ENCODE data around the gene BTG1.
"Not testable (repeated sequence)": the region's sequence is repeated elsewhere in the genome, so short reads cannot be mapped to it uniquely, and the experiment has no call there.

The BTG1 gene

GRCh38 chr12:92098594-92099380, 46.9 kb downstream of the BTG1 start:
- H3K27ac ChIP-seq (ENCODE audit: low read length) = no peak overlapping the region
- DNase-seq = no peak
- no peak for TF ChIP-seq EZH2 (IDR thresholded peaks at IDR 0.05; ENCODE audit: borderline replicate concordance, low read depth, low read length, severe bottlenecking)
- TF ChIP-seq, protein P1, sequence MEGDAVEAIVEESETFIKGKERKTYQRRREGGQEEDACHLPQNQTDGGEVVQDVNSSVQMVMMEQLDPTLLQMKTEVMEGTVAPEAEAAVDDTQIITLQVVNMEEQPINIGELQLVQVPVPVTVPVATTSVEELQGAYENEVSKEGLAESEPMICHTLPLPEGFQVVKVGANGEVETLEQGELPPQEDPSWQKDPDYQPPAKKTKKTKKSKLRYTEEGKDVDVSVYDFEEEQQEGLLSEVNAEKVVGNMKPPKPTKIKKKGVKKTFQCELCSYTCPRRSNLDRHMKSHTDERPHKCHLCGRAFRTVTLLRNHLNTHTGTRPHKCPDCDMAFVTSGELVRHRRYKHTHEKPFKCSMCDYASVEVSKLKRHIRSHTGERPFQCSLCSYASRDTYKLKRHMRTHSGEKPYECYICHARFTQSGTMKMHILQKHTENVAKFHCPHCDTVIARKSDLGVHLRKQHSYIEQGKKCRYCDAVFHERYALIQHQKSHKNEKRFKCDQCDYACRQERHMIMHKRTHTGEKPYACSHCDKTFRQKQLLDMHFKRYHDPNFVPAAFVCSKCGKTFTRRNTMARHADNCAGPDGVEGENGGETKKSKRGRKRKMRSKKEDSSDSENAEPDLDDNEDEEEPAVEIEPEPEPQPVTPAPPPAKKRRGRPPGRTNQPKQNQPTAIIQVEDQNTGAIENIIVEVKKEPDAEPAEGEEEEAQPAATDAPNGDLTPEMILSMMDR (IDR thresholded peaks at IDR 0.05; ENCODE audit: borderline replicate concordance, extremely low read depth, low read length, poor library complexity, severe bottlenecking) = no peak

GRCh38 chr12:92096346-92097136, 49.1 kb downstream of the BTG1 start:
- no peak overlapping the region for H3K4me2 ChIP-seq (ENCODE audit: insufficient read depth, low read length)
- no peak overlapping the region for H3K27ac ChIP-seq (ENCODE audit: low read length)
- DNase-seq = no peak

More at GRCh38 chr12:92098594-92099380, 46.9 kb downstream of the BTG1 start:
- Histone ChIP-seq H4K20me1 (ENCODE audit: insufficient read depth, low read length) (no peaks in the 10 kb centered on the region), H3K4me1 (ENCODE audit: insufficient read depth, low read length) (peaks cover 5% of the 10 kb centered on the region; the same call in 1 of the 2 replicates), H3K9me3 (ENCODE audit: insufficient read depth, low read length, severe bottlenecking) (peaks cover 6% of the 10 kb centered on the region), H3K4me2 (ENCODE audit: insufficient read depth, low read length) (no peak overlapping the region), H2AFZ (ENCODE audit: low read depth, low read length) (no peak overlapping the region), H3K79me2 (ENCODE audit: insufficient read depth, low read length) (peaks cover 32% of the 10 kb centered on the region), H3K9ac (ENCODE audit: low read depth, low read length) (no peak overlapping the region), H3K4me3 (ENCODE audit: low read depth in 1 of 2, low read length in 2 of 2) (no peak overlapping the region), H3K27me3 (ENCODE audit: insufficient read depth, low read length, poor library complexity) (no peaks in the 10 kb centered on the region), H3K36me3 (ENCODE audit: insufficient read depth, low read length) (0 out of 2 replicates have a peak, but pooled peaks cover 6% of the 10 kb centered on the region)
- ATAC-seq (ENCODE audit: insufficient read depth, low read depth) = no peak

DNA sequence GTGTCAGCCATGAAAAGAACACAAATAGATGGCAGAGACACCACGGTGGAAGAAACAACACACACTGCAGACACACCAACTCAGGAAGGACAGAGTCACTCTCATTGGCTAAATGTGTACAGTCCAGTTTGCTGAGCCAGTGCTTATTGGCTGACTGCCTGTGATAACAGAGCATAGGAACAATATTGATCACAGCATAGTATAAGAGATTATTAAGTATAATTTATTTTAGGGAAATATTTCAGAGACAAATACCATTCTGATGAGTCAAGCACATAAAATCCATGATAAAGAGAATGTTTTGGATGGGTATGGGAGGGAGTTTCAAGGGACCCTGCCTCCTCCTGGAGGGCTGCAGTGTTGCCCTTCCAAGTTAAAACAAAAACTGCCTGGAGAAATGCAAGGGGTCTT, 50.9 kb downstream of the BTG1 start:
- Histone ChIP-seq H3K27ac (ENCODE audit: low read length) (no peak overlapping the region), H4K20me1 (ENCODE audit: insufficient read depth, low read length) (no peaks in the 10 kb centered on the region), H3K36me3 (ENCODE audit: insufficient read depth, low read length) (no peaks in the 10 kb centered on the region), H3K27me3 (ENCODE audit: insufficient read depth, low read length, poor library complexity) (no peaks in the 10 kb centered on the region), H3K4me3 (ENCODE audit: low read depth in 1 of 2, low read length in 2 of 2) (no peak overlapping the region), H3K4me1 (ENCODE audit: insufficient read depth, low read length) (peaks cover 5% of the 10 kb centered on the region; the same call in 1 of the 2 replicates), H3K4me2 (ENCODE audit: insufficient read depth, low read length) (no peak overlapping the region), H2AFZ (ENCODE audit: low read depth, low read length) (no peak overlapping the region), H3K9ac (ENCODE audit: low read depth, low read length) (no peak overlapping the region), H3K9me3 (ENCODE audit: insufficient read depth, low read length, severe bottlenecking) (no peaks in the 10 kb centered on the region), H3K79me2 (ENCODE audit: insufficient read depth, low read length) (peaks cover 48% of the 10 kb centered on the region)
- TF ChIP-seq, protein P1 (IDR thresholded peaks at IDR 0.05; ENCODE audit: borderline replicate concordance, extremely low read depth, low read length, poor library complexity, severe bottlenecking) = no peak
- no peak for TF ChIP-seq EZH2 (IDR thresholded peaks at IDR 0.05; ENCODE audit: borderline replicate concordance, low read depth, low read length, severe bottlenecking)
- no peak for DNase-seq
- ATAC-seq (ENCODE audit: insufficient read depth, low read depth) = no peak

More at GRCh38 chr12:92096346-92097136, 49.1 kb downstream of the BTG1 start:
- H3K9me3 ChIP-seq (ENCODE audit: insufficient read depth, low read length, severe bottlenecking) = peaks cover 6% of the 10 kb centered on the region
- no peaks in the 10 kb centered on the region for H4K20me1 ChIP-seq (ENCODE audit: insufficient read depth, low read length)
- H2AFZ ChIP-seq (ENCODE audit: low read depth, low read length) = no peak overlapping the region
- H3K4me1 ChIP-seq (ENCODE audit: insufficient read depth, low read length) = peaks cover 5% of the 10 kb centered on the region; the same call in 1 of the 2 replicates
- ATAC-seq (ENCODE audit: insufficient read depth, low read depth) = peak; percentile 27; the same call in 1 of the 3 replicates
- H3K36me3 ChIP-seq (ENCODE audit: insufficient read depth, low read length) = 0 out of 2 replicates have a peak, but pooled peaks cover 6% of the 10 kb centered on the region
- H3K79me2 ChIP-seq (ENCODE audit: insufficient read depth, low read length) = peaks cover 48% of the 10 kb centered on the region
- H3K27me3 ChIP-seq (ENCODE audit: insufficient read depth, low read length, poor library complexity) = no peaks in the 10 kb centered on the region
- no peak overlapping the region for H3K4me3 ChIP-seq (ENCODE audit: low read depth in 1 of 2, low read length in 2 of 2)
- no peak for TF ChIP-seq EZH2 (IDR thresholded peaks at IDR 0.05; ENCODE audit: borderline replicate concordance, low read depth, low read length, severe bottlenecking)
- TF ChIP-seq, protein P1 (IDR thresholded peaks at IDR 0.05; ENCODE audit: borderline replicate concordance, extremely low read depth, low read length, poor library complexity, severe bottlenecking) = no peak
- no peak overlapping the region for H3K9ac ChIP-seq (ENCODE audit: low read depth, low read length)

DNA sequence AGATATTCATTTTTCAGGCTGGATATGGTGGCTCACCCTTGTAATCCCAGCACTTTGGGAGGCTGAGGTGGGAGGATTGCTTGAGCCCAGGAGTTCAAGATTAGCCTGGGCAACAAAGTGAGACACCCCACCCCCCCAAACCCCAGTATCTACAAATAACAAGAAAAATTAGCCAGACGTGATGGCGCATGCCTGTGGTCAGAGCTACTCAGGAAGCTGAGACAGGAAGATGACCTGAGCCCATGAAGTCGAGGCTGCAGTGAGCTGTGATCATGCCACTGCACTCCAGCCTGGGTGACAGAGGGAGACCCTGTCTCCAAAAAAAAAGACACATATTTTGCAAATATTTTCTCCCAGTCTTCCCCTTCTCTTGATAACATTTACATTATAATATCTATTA, 51.3 kb downstream of the BTG1 start:
- H3K79me2 ChIP-seq (ENCODE audit: insufficient read depth, low read length) = peaks cover 46% of the 10 kb centered on the region
- ATAC-seq (ENCODE audit: insufficient read depth, low read depth) = not testable (repeated sequence)

More for the DNA sequence above, 51.3 kb downstream of the BTG1 start:
- not testable (repeated sequence) for H3K4me2 ChIP-seq (ENCODE audit: insufficient read depth, low read length); H3K9ac ChIP-seq (ENCODE audit: low read depth, low read length); H3K4me3 ChIP-seq (ENCODE audit: low read depth in 1 of 2, low read length in 2 of 2); H3K9me3 ChIP-seq (ENCODE audit: insufficient read depth, low read length, severe bottlenecking); DNase-seq; H2AFZ ChIP-seq (ENCODE audit: low read depth, low read length); H4K20me1 ChIP-seq (ENCODE audit: insufficient read depth, low read length); H3K27ac ChIP-seq (ENCODE audit: low read length); H3K36me3 ChIP-seq (ENCODE audit: insufficient read depth, low read length); H3K4me1 ChIP-seq (ENCODE audit: insufficient read depth, low read length); H3K27me3 ChIP-seq (ENCODE audit: insufficient read depth, low read length, poor library complexity)

Measured in DND-41 (cell line).